Stimulated activated naive CD4-positive, alpha-beta T cell treated with Interleukin-2 at 50 U/mL for 16 hours (primary cell): ENCODE data around the gene PSEN1.

ENCODE experiments used
- DNase-seq: peaks from one replicate; lab custom pipeline; 2025; lab: John Stamatoyannopoulos, UW

The PSEN1 gene

GRCh38 chr14:73136387-73137225 lies at the start of gene PSEN1:
TSS of gene PSEN1 (plus strand) at chr14:73136507. CDS start at chr14:73148020, 11,513 bp downstream.
- DNase-seq, result peak; percentile 96

- no peak for DNase-seq
Measured at GRCh38 chr14:73091044-73091443, 45.3 kb upstream of the PSEN1 start.

- no peak for DNase-seq
Measured at GRCh38 chr14:73097421-73097820, 38.9 kb upstream of the PSEN1 start.

DNA sequence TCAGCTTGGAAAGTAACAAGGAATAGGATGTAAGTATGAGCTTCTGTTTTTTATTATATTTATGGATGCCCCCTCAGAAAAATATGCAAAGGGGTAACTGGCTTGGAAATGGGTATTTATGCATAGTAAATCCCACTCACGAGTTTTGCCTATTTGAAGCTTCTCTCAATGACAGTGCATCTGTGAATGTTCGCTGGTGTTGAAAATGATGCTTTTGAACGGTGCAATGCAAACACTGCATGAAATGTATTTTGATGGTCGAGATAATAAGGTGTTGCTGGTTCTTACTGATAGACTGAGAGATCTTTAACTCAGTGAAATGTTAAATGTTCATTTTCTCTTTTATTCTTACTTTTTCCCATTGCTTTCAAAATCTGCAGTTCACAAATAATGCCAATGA lies 36.0 kb upstream of the PSEN1 start:
- DNase-seq, result no peak

DNA sequence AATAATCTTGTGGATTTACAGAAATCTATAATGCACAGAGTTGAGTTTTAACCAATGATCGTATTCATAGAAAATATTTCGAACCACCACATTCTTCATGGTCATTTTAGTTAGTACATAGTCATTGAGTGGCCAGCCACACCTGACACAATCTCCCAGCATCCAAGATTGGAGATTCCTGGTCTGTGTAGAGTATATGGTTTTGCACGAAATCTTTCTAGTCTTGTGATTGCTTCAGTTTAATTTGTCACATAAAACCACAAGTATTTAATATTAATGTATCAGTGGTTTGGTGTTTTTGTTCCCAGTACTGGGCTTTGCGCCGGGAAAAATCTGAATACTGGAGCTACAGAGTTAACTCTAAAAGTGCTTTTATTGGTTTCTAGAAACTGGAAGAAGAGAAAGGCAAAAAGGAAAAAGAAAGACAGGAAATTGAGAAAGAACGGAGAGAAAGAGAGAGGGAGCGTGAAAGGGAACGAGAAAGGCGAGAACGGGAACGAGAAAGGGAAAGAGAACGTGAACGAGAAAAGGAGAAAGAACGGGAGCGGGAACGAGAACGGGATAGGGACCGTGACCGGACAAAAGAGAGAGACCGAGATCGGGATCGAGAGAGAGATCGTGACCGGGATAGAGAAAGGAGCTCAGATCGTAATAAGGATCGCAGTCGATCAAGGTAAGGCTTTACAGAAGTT lies 33.4 kb upstream of the PSEN1 start:
- DNase-seq, result no peak

DNA sequence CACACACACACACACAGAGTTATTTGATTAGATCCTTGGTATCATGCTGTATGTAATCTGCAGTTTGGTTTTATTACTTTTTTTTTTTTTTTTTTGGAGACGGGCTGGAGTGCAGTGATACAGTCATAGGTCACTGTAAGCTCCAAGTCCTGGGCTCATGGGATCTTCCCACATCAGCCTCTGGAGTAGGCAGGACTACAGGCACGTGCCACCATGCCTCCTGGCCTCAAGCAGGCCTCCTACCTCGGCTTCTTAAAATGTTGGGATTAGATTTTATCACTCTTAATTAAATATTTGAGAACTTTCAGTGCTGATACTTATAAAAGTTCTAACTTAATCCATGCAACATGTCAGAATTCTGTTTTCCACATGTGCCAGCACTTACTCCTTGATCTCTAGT lies 31.3 kb upstream of the PSEN1 start:
- DNase-seq, result no peak

- no peak for DNase-seq
Measured at GRCh38 chr14:73105727-73106126, 30.6 kb upstream of the PSEN1 start.

DNA sequence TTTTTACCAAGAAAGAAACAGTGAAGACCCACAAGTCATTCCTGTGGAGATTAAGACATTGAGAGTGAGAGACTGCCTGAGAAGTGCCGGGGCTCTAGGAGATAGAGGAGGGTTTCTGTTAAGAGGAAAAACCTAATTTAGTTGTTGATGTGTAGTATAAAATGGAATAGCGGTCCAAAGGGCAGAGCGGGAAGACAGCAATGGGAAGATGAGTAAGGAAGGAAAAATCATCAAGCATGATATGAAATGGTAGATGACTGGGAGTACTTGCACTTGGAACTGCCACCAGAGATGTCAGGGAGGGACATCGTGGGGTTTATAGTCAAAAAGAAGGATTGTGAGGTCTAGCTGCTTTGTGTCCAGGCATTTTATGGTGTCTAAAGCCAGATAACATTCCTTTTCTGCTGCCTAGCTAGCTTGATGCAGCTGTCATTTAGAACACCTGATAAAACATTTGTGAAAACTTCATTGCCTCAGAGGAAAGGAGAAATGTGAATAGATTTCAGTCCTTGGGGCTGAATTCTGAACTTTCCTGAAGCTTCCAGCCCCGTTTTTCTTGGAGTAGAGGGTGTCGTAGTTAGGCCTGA lies 20.1 kb upstream of the PSEN1 start:
- no peak for DNase-seq

- no peak for DNase-seq
Measured at GRCh38 chr14:73124180-73124894, 12.0 kb upstream of the PSEN1 start.

- DNase-seq, result no peak
Measured at GRCh38 chr14:73125169-73125588, 11.1 kb upstream of the PSEN1 start.

DNA sequence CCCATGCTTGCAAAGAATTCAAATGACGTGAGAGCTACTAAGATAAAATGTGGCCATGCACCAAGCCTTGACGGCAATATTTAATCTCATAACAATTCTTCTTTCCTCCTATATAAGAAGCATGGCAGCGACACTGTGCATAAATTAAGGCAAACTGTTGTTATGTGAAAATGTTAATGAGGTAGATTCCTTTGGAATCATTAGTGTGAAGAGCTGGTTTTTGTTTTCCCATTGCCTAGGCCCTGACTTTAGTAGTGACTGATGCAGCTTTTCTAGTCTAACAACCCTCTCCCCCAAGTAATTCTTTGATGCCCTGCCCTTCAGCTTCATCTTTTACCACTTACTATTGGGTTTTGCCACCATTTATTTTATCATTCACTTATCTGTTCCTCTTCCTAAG lies 10.6 kb upstream of the PSEN1 start:
- DNase-seq, result no peak

DNA sequence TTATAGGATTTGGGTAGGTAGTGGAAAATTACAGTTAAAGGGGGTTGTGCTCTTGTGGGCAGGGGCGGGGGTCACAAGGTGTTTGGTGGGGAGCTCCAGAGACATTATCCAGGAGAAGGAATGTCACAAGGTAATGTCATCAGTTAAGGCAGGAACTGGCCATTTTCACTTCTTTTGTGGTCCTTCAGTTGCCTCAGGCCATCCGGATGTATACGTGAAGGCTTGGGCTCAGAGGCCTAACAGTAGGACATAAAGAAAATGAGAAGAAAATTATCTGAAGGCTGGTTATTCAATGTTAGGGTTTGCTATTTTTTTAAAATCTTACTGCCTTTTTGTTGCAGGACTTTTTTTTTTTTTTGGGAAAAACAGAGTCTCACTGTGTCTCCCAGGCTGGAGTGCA lies 2.5 kb upstream of the PSEN1 start:
- no peak for DNase-seq

- no peak for DNase-seq
Measured at GRCh38 chr14:73136085-73136386, 271 bp upstream of the PSEN1 start.

- DNase-seq, result no peak
Measured at GRCh38 chr14:73140811-73141323, 4.6 kb downstream of the PSEN1 start.

GRCh38 chr14:73142216-73142615 lies 5.9 kb downstream of the PSEN1 start:
- no peak for DNase-seq

GRCh38 chr14:73143003-73143402 lies 6.7 kb downstream of the PSEN1 start:
- no peak for DNase-seq

DNA sequence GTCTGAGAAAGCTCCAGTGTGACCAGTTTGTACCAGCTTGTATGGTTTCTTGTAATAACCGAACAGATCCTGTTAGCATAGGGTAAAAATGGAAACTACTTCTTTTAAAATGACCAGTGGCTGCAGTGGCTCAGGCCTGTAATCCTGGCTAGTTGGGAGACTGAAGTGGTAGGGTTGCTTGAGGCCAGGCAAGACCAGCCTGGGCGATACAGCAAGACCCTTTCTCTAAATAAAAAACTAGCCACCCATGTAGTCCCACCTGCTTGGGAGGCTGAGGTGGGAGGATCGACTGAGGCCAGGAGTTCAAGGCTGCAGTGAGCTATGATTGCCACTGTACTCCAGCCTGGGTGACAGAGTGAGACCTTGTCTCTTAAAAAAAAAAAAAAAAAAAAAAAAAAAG lies 7.3 kb downstream of the PSEN1 start:
- DNase-seq, result no peak

DNA sequence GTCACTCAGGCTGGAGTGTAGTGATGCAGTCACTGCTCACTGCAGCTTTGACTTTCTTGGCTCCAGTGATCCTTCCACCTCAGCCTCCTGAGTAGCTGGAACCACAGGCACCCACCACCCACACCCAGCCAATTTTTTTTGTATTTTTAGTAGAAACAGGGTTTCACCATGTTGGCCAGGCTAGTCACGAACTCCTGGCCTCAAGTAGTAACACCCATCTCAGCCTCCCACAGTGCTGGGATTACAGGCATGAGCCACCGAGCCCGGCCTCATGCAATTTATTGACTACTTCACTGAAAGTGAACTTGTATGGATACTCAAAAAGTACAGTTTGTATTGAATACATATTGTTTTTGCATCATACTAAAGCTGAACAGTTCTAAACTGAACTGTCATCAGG lies 9.1 kb downstream of the PSEN1 start:
- no peak for DNase-seq

GRCh38 chr14:73146111-73146510 lies 9.8 kb downstream of the PSEN1 start:
- DNase-seq, result no peak

GRCh38 chr14:73149753-73150152 lies 13.4 kb downstream of the PSEN1 start:
- DNase-seq, result no peak

- DNase-seq, result no peak
Measured at GRCh38 chr14:73153272-73153671, 17.0 kb downstream of the PSEN1 start.

DNA sequence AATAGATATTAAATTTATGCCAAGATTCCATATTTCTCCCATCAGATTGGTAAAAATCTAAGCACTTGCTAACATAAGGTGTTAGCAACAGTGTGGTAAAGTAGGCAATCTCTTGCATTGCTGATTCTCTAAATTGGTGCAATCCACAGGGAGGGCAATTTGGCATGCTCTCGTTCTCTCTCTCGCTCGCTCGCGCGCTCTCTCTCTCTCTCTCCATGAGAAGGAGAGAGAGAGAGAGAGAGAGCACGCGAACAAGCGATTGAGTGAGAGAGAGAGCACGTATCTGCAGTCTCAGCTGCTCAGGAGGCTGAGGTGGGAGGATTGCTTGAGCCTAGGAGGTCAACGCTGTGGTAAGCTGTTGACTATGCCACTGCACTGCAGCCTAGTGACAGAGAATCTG lies 25.9 kb downstream of the PSEN1 start:
- no peak for DNase-seq
